ENCODE measurements around the gene NRL.

Gene NRL

DNA sequence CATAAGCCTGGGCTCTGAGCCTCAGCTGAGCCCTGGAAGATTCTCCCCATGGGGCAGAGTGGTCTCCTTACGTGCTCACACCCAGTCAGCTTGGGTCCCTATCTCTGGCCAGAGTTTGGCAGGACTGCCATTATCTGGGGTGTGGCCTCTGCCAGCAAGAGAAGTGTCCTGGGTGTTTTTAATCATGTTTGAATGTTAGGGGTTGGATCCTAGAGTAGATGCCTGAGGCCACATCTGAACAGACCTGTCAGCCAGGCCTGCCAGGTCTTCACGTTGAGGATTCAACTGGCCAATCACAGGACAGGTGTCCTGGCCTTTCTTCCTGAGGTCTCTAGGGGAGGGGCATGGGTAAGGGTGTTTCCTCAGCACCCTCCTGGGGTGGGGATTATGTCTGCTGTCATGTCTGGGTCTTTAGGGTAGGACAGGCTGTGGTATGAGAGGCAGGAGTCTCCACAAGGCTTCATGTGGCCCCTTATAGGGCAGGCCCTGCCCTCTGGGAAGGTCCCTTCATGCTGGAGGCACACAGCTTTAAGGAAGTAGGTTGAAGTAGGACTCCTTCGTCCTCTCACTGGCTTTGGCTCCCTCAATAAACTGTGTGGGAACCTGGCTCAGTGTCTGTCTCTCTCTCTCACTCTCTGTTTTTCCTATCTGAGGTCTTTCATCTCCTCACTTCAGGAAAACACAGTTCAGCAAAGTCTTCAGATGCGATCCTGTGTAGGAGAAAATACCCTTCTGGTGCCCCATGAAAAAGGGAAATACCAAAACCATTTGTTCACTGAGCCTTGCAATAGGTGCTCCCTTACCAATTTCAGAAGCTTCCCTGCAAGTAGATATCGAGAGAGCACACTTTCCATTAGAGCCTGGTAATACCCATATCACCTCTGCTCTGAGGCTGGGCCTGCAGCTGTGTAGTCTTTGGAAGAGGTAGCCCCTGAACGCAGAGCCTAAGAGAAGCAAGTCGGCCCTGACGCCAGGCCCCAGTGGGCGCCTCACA is 9.0 kb upstream of the NRL start:
- peaks cover under 1% of the 10 kb centered on the region for H3K79me1 ChIP-seq (replicated peaks; ENCODE audit: low read length, poor library complexity, severe bottlenecking)
- H3K9me3 ChIP-seq (ENCODE audit: control insufficient read depth, low read length): no peaks in the 10 kb centered on the region
- H4K91ac ChIP-seq (ENCODE audit: low read length): no peak overlapping the region
- no peak overlapping the region for H3K4ac ChIP-seq (ENCODE audit: low read depth in 1 of 2, low read length in 2 of 2)
- no peaks in the 10 kb centered on the region for H3K27me3 ChIP-seq (ENCODE audit: control insufficient read depth in 1 of 2, insufficient read depth in 1 of 2, low read length in 2 of 2)
- H3K4me3 ChIP-seq (ENCODE audit: insufficient read depth in 1 of 2, low read depth in 1 of 2, low read length in 2 of 2): no peak overlapping the region
- no peak overlapping the region for H4K8ac ChIP-seq (ENCODE audit: low read length)
- H2BK15ac ChIP-seq (ENCODE audit: low read depth, poor library complexity, severe bottlenecking): no peak overlapping the region
- H3K36me3 ChIP-seq (ENCODE audit: control insufficient read depth in 1 of 2, insufficient read depth in 2 of 2, low read depth in 1 of 2, low read length in 2 of 2): peaks cover 48 to 52% of the 10 kb centered on the region in 2 experiments
- no peak overlapping the region for H3K9ac ChIP-seq (ENCODE audit: low read length)
- H3K18ac ChIP-seq (ENCODE audit: low read depth in 1 of 2, low read length in 2 of 2): no peak overlapping the region
- H3K27ac ChIP-seq (ENCODE audit: low read length, poor library complexity, severe bottlenecking): no peak overlapping the region
- no peak overlapping the region for H2AK5ac ChIP-seq (ENCODE audit: low read length, severe bottlenecking)
- WGBS: 94% methylated on average over 9 of the region's 9 CpGs
- H3K4me2 ChIP-seq (ENCODE audit: low read length, poor library complexity, severe bottlenecking): no peak overlapping the region
- H2BK12ac ChIP-seq (ENCODE audit: low read length in 2 of 2): no peak overlapping the region
- H3K14ac ChIP-seq (ENCODE audit: low read length in 2 of 2): no peak overlapping the region
- no peak overlapping the region for H2BK5ac ChIP-seq (ENCODE audit: low read depth, low read length, poor library complexity, severe bottlenecking)
- no peaks in the 10 kb centered on the region for H3K4me1 ChIP-seq (ENCODE audit: control insufficient read depth, insufficient read depth, low read depth, low read length)
- H2BK120ac ChIP-seq (ENCODE audit: low read depth, low read length): no peak overlapping the region
- H3K23ac ChIP-seq (ENCODE audit: low read length in 2 of 2): no peak overlapping the region
- H2AFZ ChIP-seq (ENCODE audit: low read depth, low read length): no peak overlapping the region
- DNase-seq: no peak

DNA sequence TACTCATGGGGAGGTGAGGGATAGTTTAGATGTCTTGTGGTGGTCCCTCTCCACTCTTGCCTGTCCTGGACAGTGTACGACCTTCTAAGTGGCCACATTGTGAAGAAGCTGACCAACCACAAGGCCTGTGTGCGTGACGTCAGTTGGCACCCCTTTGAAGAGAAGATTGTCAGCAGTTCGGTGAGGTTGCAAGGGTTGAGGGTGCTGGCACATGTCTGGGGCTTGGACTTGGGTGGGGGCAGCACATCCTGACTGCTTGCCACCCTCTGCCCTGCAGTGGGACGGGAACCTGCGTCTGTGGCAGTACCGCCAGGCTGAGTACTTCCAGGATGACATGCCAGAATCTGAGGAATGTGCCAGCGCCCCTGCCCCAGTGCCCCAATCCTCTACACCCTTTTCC is 8.1 kb upstream of the NRL start:
- Histone ChIP-seq H3K4ac (ENCODE audit: low read depth in 1 of 2, low read length in 2 of 2) (no peak overlapping the region), H2AFZ (ENCODE audit: low read depth, low read length) (no peak overlapping the region), H3K4me2 (ENCODE audit: low read length, poor library complexity, severe bottlenecking) (no peak overlapping the region), H3K4me3 (ENCODE audit: insufficient read depth in 1 of 2, low read depth in 1 of 2, low read length in 2 of 2) (no peak overlapping the region), H4K91ac (ENCODE audit: low read length) (no peak overlapping the region), H2AK5ac (ENCODE audit: low read length, severe bottlenecking) (no peak overlapping the region), H3K23ac (ENCODE audit: low read length in 2 of 2) (no peak overlapping the region), H2BK120ac (ENCODE audit: low read depth, low read length) (no peak overlapping the region), H3K14ac (ENCODE audit: low read length in 2 of 2) (no peak overlapping the region), H2BK5ac (ENCODE audit: low read depth, low read length, poor library complexity, severe bottlenecking) (no peak overlapping the region), H3K27ac (ENCODE audit: low read length, poor library complexity, severe bottlenecking) (no peak overlapping the region), H3K9me3 (ENCODE audit: control insufficient read depth, low read length) (no peaks in the 10 kb centered on the region), H4K8ac (ENCODE audit: low read length) (no peak overlapping the region), H3K18ac (ENCODE audit: low read depth in 1 of 2, low read length in 2 of 2) (no peak overlapping the region), H3K27me3 (ENCODE audit: control insufficient read depth in 1 of 2, insufficient read depth in 1 of 2, low read length in 2 of 2) (no peaks in the 10 kb centered on the region), H2BK15ac (ENCODE audit: low read depth, poor library complexity, severe bottlenecking) (no peak overlapping the region), H3K4me1 (ENCODE audit: control insufficient read depth, insufficient read depth, low read depth, low read length) (no peaks in the 10 kb centered on the region), H2BK12ac (ENCODE audit: low read length in 2 of 2) (no peak overlapping the region), H3K36me3 (ENCODE audit: control insufficient read depth in 1 of 2, insufficient read depth in 2 of 2, low read depth in 1 of 2, low read length in 2 of 2) (peaks cover 57 to 59% of the 10 kb centered on the region in 2 experiments), H3K9ac (ENCODE audit: low read length) (no peak overlapping the region), H3K79me1 (replicated peaks; ENCODE audit: low read length, poor library complexity, severe bottlenecking) (peaks cover 4% of the 10 kb centered on the region)
- no peak for DNase-seq
- WGBS: 96% methylated on average over 7 of the region's 8 CpGs

DNA sequence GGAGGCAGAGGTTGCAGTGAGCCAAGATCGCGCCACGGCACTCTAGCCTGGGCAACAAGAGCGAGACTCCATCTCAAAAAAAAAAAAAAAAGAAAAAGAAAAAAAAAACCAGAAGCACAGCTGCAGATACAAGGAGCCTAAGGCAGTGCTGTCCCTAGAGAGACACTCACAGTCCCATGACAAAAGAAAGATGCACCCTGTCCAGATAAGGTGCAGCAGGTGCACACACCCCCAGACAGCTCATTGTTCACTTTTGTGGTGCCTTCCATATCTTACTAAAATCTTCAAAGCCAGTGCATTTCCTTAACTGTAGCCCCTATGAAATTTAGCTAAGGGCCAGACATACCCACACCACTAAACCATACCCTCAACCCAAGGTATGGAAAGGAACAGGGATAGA is 7.7 kb upstream of the NRL start:
- Histone ChIP-seq H3K18ac (ENCODE audit: low read depth in 1 of 2, low read length in 2 of 2) (no peak overlapping the region), H3K14ac (ENCODE audit: low read length in 2 of 2) (no peak overlapping the region), H2BK5ac (ENCODE audit: low read depth, low read length, poor library complexity, severe bottlenecking) (no peak overlapping the region), H3K79me1 (replicated peaks; ENCODE audit: low read length, poor library complexity, severe bottlenecking) (peaks cover 7% of the 10 kb centered on the region), H2AFZ (ENCODE audit: low read depth, low read length) (no peak overlapping the region), H4K91ac (ENCODE audit: low read length) (no peak overlapping the region), H2AK5ac (ENCODE audit: low read length, severe bottlenecking) (no peak overlapping the region), H3K27ac (ENCODE audit: low read length, poor library complexity, severe bottlenecking) (no peak overlapping the region), H3K23ac (ENCODE audit: low read length in 2 of 2) (no peak overlapping the region), H2BK15ac (ENCODE audit: low read depth, poor library complexity, severe bottlenecking) (no peak overlapping the region), H3K4ac (ENCODE audit: low read depth in 1 of 2, low read length in 2 of 2) (no peak overlapping the region), H3K9ac (ENCODE audit: low read length) (no peak overlapping the region), H3K9me3 (ENCODE audit: control insufficient read depth, low read length) (no peaks in the 10 kb centered on the region), H3K4me1 (ENCODE audit: control insufficient read depth, insufficient read depth, low read depth, low read length) (no peaks in the 10 kb centered on the region), H3K36me3 (ENCODE audit: control insufficient read depth in 1 of 2, insufficient read depth in 2 of 2, low read depth in 1 of 2, low read length in 2 of 2) (peaks cover 61% of the 10 kb centered on the region in 2 experiments), H2BK120ac (ENCODE audit: low read depth, low read length) (no peak overlapping the region), H2BK12ac (ENCODE audit: low read length in 2 of 2) (no peak overlapping the region), H3K4me2 (ENCODE audit: low read length, poor library complexity, severe bottlenecking) (no peak overlapping the region), H3K27me3 (ENCODE audit: control insufficient read depth in 1 of 2, insufficient read depth in 1 of 2, low read length in 2 of 2) (no peaks in the 10 kb centered on the region), H3K4me3 (ENCODE audit: insufficient read depth in 1 of 2, low read depth in 1 of 2, low read length in 2 of 2) (no peak overlapping the region), H4K8ac (ENCODE audit: low read length) (no peak overlapping the region)
- 100% methylated on average over 4 of the region's 4 CpGs for WGBS
- no peak for DNase-seq

DNA sequence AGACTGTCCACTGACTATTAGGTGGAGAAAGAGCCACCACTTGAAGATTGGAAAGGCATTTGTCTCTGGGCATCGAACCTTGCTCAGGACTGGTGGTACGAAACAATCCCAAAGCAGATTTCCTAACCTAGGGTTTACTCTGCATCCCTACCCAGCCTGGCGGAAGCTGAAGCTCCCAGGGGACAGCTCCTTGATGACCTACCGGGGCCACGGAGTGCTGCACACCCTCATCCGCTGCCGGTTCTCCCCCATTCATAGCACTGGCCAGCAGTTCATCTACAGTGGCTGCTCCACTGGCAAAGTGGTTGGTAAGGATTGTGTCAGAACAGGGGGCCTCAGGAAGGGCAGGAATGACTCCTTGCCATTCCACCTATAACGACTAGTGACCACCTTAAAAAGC is 6.5 kb upstream of the NRL start:
- 100% methylated on average over 2 of the region's 8 CpGs for WGBS

More for the DNA sequence above, 6.5 kb upstream of the NRL start:
- no peak overlapping the region for H2BK15ac ChIP-seq (ENCODE audit: low read depth, poor library complexity, severe bottlenecking)
- no peak overlapping the region for H2BK5ac ChIP-seq (ENCODE audit: low read depth, low read length, poor library complexity, severe bottlenecking)
- DNase-seq: no peak
- H2AK5ac ChIP-seq (ENCODE audit: low read length, severe bottlenecking): no peak overlapping the region
- H3K27me3 ChIP-seq (ENCODE audit: control insufficient read depth in 1 of 2, insufficient read depth in 1 of 2, low read length in 2 of 2): no peaks in the 10 kb centered on the region
- H3K36me3 ChIP-seq (ENCODE audit: control insufficient read depth in 1 of 2, insufficient read depth in 2 of 2, low read depth in 1 of 2, low read length in 2 of 2): peaks cover 66 to 68% of the 10 kb centered on the region in 2 experiments
- no peak overlapping the region for H3K23ac ChIP-seq (ENCODE audit: low read length in 2 of 2)
- no peak overlapping the region for H2BK120ac ChIP-seq (ENCODE audit: low read depth, low read length)
- no peak overlapping the region for H3K4me2 ChIP-seq (ENCODE audit: low read length, poor library complexity, severe bottlenecking)
- H3K4me1 ChIP-seq (ENCODE audit: control insufficient read depth, insufficient read depth, low read depth, low read length): peaks cover 2% of the 10 kb centered on the region
- no peak overlapping the region for H3K9ac ChIP-seq (ENCODE audit: low read length)
- H2AFZ ChIP-seq (ENCODE audit: low read depth, low read length): no peak overlapping the region
- H3K79me1 ChIP-seq (replicated peaks; ENCODE audit: low read length, poor library complexity, severe bottlenecking): peaks cover 17% of the 10 kb centered on the region
- H4K91ac ChIP-seq (ENCODE audit: low read length): no peak overlapping the region
- H3K18ac ChIP-seq (ENCODE audit: low read depth in 1 of 2, low read length in 2 of 2): no peak overlapping the region
- H3K9me3 ChIP-seq (ENCODE audit: control insufficient read depth, low read length): no peaks in the 10 kb centered on the region
- no peak overlapping the region for H3K27ac ChIP-seq (ENCODE audit: low read length, poor library complexity, severe bottlenecking)
- no peak overlapping the region for H3K4ac ChIP-seq (ENCODE audit: low read depth in 1 of 2, low read length in 2 of 2)
- no peak overlapping the region for H4K8ac ChIP-seq (ENCODE audit: low read length)
- peak overlapping the region in 1 of 2 experiments; percentile 15 for H3K4me3 ChIP-seq (ENCODE audit: insufficient read depth in 1 of 2, low read depth in 1 of 2, low read length in 2 of 2)
- no peak overlapping the region for H3K14ac ChIP-seq (ENCODE audit: low read length in 2 of 2)
- H2BK12ac ChIP-seq (ENCODE audit: low read length in 2 of 2): no peak overlapping the region

All from mesenchymal stem cell (in vitro differentiated cells and primary cell).